Activated T-cell treated with anti-CD3 and anti-CD28 coated beads, Interleukin-2, amount 50 U/mL, for 24 hours (primary cell): ENCODE measurements around the gene SLC6A6.

Source experiments
- DNase-seq: peaks from one replicate; pipeline ENCODE4 v3.0.0-alpha.2; 2020
- H3K27ac Mint-ChIP-seq: 2 replicates; pipeline ENCODE4 v1.8.0; 2020; ENCODE audit warnings: mild to moderate bottlenecking, mixed read lengths
- H3K27me3 Mint-ChIP-seq: 2 replicates; pipeline ENCODE4 v1.8.0; 2020; ENCODE audit warnings: mixed read lengths
- H3K36me3 Mint-ChIP-seq: 2 replicates; pipeline ENCODE4 v1.8.0; 2020; ENCODE audit warnings: low read depth, mixed read lengths
- H3K4me1 Mint-ChIP-seq: 2 replicates; pipeline ENCODE4 v1.8.0; 2020; ENCODE audit warnings: low read depth, mixed read lengths
- H3K4me3 Mint-ChIP-seq: 2 replicates; pipeline ENCODE4 v1.8.0; 2020; ENCODE audit warnings: mild to moderate bottlenecking, moderate library complexity, mixed read lengths
- H3K9me3 Mint-ChIP-seq: 2 replicates; pipeline ENCODE4 v1.8.0; 2020; ENCODE audit warnings: mixed read lengths

Gene SLC6A6

GRCh38 chr3:14368146-14368545 lies 34.3 kb upstream of the SLC6A6 start:
- Mint-ChIP-seq H3K9me3 (no peaks in the 10 kb centered on the region), H3K36me3 (no peaks in the 10 kb centered on the region), H3K27me3 (no peaks in the 10 kb centered on the region), H3K4me1 (no peaks in the 10 kb centered on the region), H3K27ac (no peak overlapping the region), H3K4me3 (no peak overlapping the region)
- DNase-seq, result no peak

DNA sequence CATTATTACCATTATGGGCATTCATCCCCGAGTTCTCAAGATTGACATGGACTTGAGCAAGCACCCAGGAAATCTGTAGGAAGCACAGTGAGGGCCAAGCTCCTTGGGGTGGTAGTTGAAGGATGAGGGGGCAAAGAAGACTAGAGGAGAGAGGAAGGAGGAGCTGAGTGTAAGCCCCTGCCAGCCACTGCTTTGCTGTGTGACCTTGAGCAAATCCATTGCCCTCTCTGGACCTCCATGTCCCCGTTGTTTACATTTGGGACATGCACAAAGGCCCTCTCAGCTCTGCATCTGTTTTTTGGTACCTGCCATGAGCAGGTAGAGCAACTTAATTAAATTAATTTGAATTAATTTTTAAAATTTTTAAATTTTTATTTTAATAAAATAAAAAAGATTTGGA lies 33.5 kb upstream of the SLC6A6 start:
- Mint-ChIP-seq H3K27ac (no peak overlapping the region), H3K9me3 (no peaks in the 10 kb centered on the region), H3K36me3 (no peaks in the 10 kb centered on the region)

DNA sequence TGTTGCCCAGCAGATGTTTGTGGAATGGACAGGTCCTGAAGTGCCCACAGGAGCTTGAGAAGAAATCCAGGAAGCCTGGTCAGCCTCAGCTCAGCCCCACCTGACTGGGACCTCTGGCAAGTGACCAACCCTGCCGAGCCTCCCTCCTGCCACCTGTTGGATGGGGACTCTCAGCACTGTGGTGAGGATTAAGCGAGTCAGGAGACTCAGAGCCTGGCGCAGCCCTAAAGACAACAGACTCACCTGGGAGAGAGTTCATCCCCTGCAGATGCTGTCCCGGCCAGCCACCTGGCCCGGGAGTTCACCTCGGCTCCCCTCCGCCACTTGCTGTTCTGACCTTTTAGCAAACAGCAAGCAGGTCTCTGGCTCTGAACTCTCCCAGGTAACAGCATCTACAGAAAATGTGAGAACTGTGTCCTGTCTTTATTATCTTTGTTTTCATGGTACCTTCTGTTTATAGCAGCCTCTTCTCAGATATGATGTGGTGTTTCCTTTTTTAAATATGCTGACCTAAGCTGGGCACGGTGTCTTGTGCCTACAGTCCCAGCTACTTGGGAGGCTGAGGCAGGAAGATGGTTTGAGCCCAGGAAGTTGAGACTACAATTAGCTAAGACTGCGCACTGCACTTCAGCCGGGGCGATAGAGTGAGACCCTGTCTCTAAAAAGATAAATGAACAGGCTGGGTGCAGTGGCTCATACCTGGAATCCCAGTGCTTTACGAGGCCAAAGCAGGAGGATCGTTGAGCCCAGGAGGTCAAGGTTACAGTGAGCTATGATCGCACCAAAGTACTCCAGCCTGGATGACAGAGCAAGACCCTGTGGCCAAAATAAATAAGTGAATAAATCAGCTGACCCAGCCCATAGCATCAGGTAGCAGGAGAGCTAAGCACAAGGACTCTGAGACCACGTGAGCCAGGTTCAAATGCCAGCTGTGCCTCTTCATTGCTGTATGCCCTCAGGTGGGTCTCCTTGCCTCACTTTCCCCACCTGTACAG lies 32.4 kb upstream of the SLC6A6 start:
- H3K4me1 Mint-ChIP-seq, result no peaks in the 10 kb centered on the region

More for the DNA sequence above, 33.5 kb upstream of the SLC6A6 start:
- Mint-ChIP-seq H3K4me3 (no peak overlapping the region), H3K4me1 (no peaks in the 10 kb centered on the region), H3K27me3 (no peaks in the 10 kb centered on the region)
- no peak for DNase-seq

DNA sequence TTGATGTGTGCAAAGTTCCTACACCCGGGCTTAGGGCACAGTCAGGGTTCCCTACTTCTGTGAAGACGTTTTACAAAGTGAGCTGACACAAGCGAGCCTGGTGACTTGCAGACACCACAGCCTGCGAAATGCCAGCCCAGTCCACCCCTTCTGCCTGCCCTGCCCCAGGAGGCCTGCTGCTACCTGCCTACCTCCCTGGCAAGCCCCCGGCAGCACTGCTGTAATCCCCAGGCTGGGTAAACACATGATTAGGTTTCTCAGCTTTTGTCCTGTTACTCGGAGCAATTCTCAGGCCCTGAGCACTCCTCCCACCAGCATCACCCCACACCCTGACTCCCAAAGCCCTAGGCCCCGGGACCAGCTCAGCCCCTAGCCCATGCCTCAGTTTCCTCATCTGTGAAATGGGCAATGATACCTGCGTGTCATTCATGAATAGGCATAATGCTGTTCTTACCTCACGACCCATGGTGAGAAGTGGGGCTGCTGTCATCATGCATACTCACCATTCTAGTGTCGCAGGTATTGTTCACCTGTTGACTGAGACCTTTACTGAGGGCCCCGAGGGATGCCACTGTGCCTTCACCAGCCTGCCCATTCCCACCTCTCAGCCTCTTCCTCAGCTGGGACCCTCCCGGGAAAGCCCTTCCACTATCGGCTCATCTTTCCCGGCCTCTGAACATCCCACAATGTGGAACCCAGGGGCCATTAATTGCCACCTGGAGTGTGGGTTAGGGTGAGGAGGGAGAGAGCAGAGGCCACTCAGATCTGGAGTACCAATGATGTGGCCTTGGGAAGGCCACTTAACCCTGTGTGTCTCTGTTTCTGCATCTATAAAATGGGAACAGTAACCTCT lies 31.5 kb upstream of the SLC6A6 start:
- Mint-ChIP-seq H3K27me3 (no peaks in the 10 kb centered on the region), H3K9me3 (no peaks in the 10 kb centered on the region), H3K4me1 (no peaks in the 10 kb centered on the region), H3K4me3 (no peak overlapping the region), H3K36me3 (no peaks in the 10 kb centered on the region), H3K27ac (no peak overlapping the region)
- no peak for DNase-seq

More for the DNA sequence above, 32.4 kb upstream of the SLC6A6 start:
- no peaks in the 10 kb centered on the region for H3K36me3 Mint-ChIP-seq
- DNase-seq, result no peak
- H3K27ac Mint-ChIP-seq, result peak overlapping the region; percentile 44
- no peaks in the 10 kb centered on the region for H3K9me3 Mint-ChIP-seq
- no peaks in the 10 kb centered on the region for H3K27me3 Mint-ChIP-seq
- H3K4me3 Mint-ChIP-seq, result no peak overlapping the region

GRCh38 chr3:14371573-14372474 lies 30.6 kb upstream of the SLC6A6 start:
- peaks cover 2% of the 10 kb centered on the region for H3K4me1 Mint-ChIP-seq
- no peaks in the 10 kb centered on the region for H3K27me3 Mint-ChIP-seq
- H3K36me3 Mint-ChIP-seq, result no peaks in the 10 kb centered on the region
- H3K9me3 Mint-ChIP-seq, result no peaks in the 10 kb centered on the region
- H3K4me3 Mint-ChIP-seq, result no peak overlapping the region
- H3K27ac Mint-ChIP-seq, result no peak overlapping the region
- DNase-seq, result no peak

- Mint-ChIP-seq H3K27me3 (no peaks in the 10 kb centered on the region), H3K4me3 (no peak overlapping the region), H3K9me3 (no peaks in the 10 kb centered on the region), H3K36me3 (no peaks in the 10 kb centered on the region), H3K4me1 (peaks cover 8% of the 10 kb centered on the region), H3K27ac (no peak overlapping the region)
- DNase-seq, result no peak
Measured at GRCh38 chr3:14372587-14372986, 29.8 kb upstream of the SLC6A6 start.

- peak overlapping the region; percentile 44 for H3K27ac Mint-ChIP-seq
- H3K9me3 Mint-ChIP-seq, result no peaks in the 10 kb centered on the region
- H3K4me1 Mint-ChIP-seq, result peaks cover 21% of the 10 kb centered on the region
- H3K27me3 Mint-ChIP-seq, result no peaks in the 10 kb centered on the region
- H3K36me3 Mint-ChIP-seq, result no peaks in the 10 kb centered on the region
- DNase-seq, result no peak
- H3K4me3 Mint-ChIP-seq, result no peak overlapping the region
Measured at GRCh38 chr3:14373753-14374376, 28.5 kb upstream of the SLC6A6 start.

- H3K36me3 Mint-ChIP-seq, result no peaks in the 10 kb centered on the region
- H3K9me3 Mint-ChIP-seq, result no peaks in the 10 kb centered on the region
- H3K4me3 Mint-ChIP-seq, result no peak overlapping the region
Measured at GRCh38 chr3:14374444-14374883, 27.9 kb upstream of the SLC6A6 start.

DNA sequence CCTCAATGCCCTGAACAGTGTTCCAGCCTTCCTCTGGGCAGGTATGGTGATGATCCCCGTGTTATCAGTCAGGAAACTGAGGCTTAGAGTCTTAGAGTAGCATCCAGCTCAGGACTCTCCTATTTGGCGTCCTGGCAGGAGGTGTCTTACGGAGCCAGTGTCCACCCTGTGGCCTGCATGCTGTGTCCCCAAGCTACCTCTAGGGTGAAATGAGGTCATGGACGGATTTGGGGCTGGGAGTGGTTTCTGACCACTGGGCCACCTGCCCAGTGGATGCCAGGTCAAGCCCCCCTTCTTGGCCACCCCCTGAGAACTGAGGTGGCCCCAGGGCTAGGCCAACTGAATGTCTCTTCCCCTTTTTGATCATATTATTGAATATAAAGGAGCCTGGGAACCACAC lies 27.2 kb upstream of the SLC6A6 start:
- Mint-ChIP-seq H3K9me3 (no peaks in the 10 kb centered on the region), H3K4me3 (no peak overlapping the region), H3K4me1 (peaks cover 22% of the 10 kb centered on the region), H3K27me3 (no peaks in the 10 kb centered on the region), H3K36me3 (no peaks in the 10 kb centered on the region), H3K27ac (no peak overlapping the region)
- DNase-seq, result no peak

More at GRCh38 chr3:14374444-14374883, 27.9 kb upstream of the SLC6A6 start:
- peaks cover 22% of the 10 kb centered on the region for H3K4me1 Mint-ChIP-seq
- peak overlapping the region; percentile 44 for H3K27ac Mint-ChIP-seq
- no peak for DNase-seq
- H3K27me3 Mint-ChIP-seq, result no peaks in the 10 kb centered on the region

DNA sequence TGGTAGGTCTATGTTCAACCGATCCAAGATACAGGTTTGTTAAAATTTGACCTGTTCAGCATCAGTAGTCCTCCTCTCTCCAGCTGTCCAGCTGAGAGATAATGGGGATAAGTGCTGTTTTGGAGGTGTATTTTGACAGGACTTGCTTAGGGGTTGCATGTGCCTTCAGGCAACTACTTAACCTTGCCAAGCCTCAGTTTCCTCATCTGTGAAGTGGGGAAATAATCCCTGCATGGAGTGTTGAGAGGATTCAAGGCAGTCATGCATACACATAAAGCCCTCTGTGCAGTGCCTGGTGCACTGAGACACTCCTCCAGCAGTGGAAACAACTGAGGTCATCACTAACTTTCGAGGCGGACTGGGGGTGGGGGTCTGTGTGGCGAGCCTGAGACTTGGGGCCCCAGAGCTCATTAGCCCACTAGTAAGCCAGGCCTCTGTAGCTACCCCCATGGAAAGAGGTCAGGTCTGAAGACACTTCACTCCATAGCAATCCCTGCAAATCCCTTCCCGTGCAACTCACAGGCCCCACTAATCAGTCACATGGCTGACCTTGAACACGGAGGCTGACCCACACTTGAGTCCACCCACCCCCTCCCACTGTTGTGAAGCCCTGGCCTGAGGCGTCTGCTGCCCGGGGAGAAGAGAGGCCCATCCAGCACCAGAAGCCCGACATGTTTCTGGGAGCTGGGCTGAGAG lies 25.9 kb upstream of the SLC6A6 start:
- no peaks in the 10 kb centered on the region for H3K27me3 Mint-ChIP-seq
- no peak overlapping the region for H3K27ac Mint-ChIP-seq
- H3K36me3 Mint-ChIP-seq, result no peaks in the 10 kb centered on the region
- no peaks in the 10 kb centered on the region for H3K9me3 Mint-ChIP-seq
- H3K4me3 Mint-ChIP-seq, result no peak overlapping the region
- DNase-seq, result no peak
- H3K4me1 Mint-ChIP-seq, result peaks cover 22% of the 10 kb centered on the region

- Mint-ChIP-seq H3K27ac (peak overlapping the region; percentile 76), H3K36me3 (no peaks in the 10 kb centered on the region), H3K9me3 (no peaks in the 10 kb centered on the region), H3K27me3 (no peaks in the 10 kb centered on the region), H3K4me3 (no peak overlapping the region), H3K4me1 (peaks cover 22% of the 10 kb centered on the region)
- no peak for DNase-seq
Measured at GRCh38 chr3:14377044-14377837, 25.2 kb upstream of the SLC6A6 start.

DNA sequence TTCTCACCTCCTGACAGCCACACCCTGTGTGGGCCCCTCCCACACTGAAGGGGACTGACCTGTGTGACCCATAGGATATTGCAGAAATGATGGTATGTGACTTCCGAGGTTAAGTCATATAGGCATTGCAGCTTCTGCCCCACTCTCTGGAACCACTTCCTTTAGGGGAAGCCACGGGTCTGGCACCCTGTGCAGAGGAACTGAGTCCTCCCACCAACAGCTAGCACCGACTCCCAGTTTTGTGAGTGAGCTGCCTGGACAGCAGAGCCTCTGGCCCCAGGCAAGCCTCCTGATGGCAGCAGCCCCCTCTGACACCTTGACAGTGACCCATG lies 24.6 kb upstream of the SLC6A6 start:
- H3K27ac Mint-ChIP-seq, result peak overlapping the region; percentile 76
- DNase-seq, result peak; percentile 34
- H3K4me3 Mint-ChIP-seq, result no peak overlapping the region
- no peaks in the 10 kb centered on the region for H3K36me3 Mint-ChIP-seq
- no peaks in the 10 kb centered on the region for H3K27me3 Mint-ChIP-seq
- H3K4me1 Mint-ChIP-seq, result peaks cover 22% of the 10 kb centered on the region
- H3K9me3 Mint-ChIP-seq, result no peaks in the 10 kb centered on the region

- H3K36me3 Mint-ChIP-seq, result no peaks in the 10 kb centered on the region
- H3K27me3 Mint-ChIP-seq, result no peaks in the 10 kb centered on the region
- H3K27ac Mint-ChIP-seq, result peak overlapping the region; percentile 76
- no peak overlapping the region for H3K4me3 Mint-ChIP-seq
- peaks cover 22% of the 10 kb centered on the region for H3K4me1 Mint-ChIP-seq
- no peak for DNase-seq
- no peaks in the 10 kb centered on the region for H3K9me3 Mint-ChIP-seq
Measured at GRCh38 chr3:14378415-14378814, 24.0 kb upstream of the SLC6A6 start.
